Measurements from ENCODE around the gene NSMF. TPM values are rescaled to one million over a fixed set of nuclear protein-coding genes. Genes with fewer than 3 reads are reported as not detected.

NSMF gene
- total and polyA plus RNA-seq, 2 of the 8 experiments (the other 6 are each of a cell fraction or from before 2014, with no cell fraction given) = 56.7 to 65.1 TPM

DNA sequence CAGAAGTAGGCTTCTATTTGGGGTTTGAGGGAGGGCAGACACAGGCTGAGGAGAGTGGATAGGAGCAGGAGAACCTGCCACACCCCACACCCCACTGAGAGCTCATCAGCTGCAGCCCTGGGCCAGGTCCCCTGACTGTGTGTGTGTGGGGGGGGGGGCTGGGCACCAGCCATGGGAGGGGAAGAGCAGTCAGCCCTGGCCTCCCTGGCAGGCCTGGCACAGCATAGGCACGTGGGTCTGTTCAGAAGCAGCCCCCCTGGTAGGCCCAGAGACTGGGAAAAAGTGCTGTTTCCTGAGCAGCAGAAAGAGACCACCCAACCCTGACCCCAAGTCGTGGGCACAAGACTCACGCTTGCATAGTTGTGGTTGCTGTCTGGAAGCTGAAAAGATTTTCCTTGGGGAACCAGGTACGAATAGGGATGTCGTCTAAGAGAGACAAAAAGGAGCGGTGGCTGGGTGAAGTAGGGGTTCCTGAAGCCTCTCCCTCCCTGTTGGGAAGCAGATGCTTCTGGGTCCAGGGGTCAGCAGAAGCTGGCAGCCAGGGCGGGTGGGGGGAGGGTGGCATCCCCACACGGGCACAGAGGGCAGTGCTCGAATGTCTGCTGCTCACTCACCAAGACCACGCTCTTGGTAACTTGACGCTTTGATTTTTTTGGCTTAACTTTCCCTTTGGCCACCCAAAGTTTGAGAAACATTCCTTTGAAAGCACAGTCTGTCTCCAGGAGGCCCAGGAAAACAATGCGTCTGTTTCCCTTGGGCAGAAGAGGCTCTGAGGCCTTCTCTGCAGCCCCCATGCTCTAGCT, 2.9 kb downstream of the NSMF start (continued):
- TF ChIP-seq, protein P1, sequence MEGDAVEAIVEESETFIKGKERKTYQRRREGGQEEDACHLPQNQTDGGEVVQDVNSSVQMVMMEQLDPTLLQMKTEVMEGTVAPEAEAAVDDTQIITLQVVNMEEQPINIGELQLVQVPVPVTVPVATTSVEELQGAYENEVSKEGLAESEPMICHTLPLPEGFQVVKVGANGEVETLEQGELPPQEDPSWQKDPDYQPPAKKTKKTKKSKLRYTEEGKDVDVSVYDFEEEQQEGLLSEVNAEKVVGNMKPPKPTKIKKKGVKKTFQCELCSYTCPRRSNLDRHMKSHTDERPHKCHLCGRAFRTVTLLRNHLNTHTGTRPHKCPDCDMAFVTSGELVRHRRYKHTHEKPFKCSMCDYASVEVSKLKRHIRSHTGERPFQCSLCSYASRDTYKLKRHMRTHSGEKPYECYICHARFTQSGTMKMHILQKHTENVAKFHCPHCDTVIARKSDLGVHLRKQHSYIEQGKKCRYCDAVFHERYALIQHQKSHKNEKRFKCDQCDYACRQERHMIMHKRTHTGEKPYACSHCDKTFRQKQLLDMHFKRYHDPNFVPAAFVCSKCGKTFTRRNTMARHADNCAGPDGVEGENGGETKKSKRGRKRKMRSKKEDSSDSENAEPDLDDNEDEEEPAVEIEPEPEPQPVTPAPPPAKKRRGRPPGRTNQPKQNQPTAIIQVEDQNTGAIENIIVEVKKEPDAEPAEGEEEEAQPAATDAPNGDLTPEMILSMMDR (IDR thresholded peaks at IDR 0.05; ENCODE audit: control extremely low read depth in 1 of 3, insufficient read depth in 1 of 3, low read depth in 1 of 3, low read length in 3 of 3) = no peak

Measured in H1 (cell line).